ENCODE measurements around the gene LIPJ. TPM values are rescaled to one million over a fixed set of nuclear protein-coding genes. Genes with fewer than 3 reads are reported as not detected.

Gene LIPJ
- total RNA-seq, 1 experiment from 2014 or later = 0.09 TPM

- ChIA-PET CTCF (no interaction called here), POLR2A (no interaction called here)
- DNase-seq (ENCODE audit: low spot score) (no peak), ATAC-seq (no peak)
- no peak overlapping the region for H3K27ac Mint-ChIP-seq
- no peak overlapping the region for H3K4me3 Mint-ChIP-seq
- H3K9me3 Mint-ChIP-seq = no peaks in the 10 kb centered on the region
- H3K27me3 Mint-ChIP-seq (ENCODE audit: low read depth) = no peaks in the 10 kb centered on the region
- peaks cover 5% of the 10 kb centered on the region for H3K4me1 Mint-ChIP-seq
- TF ChIP-seq CREM (CRISPR knock-in tag; IDR thresholded peaks at IDR 0.05) = no peak
- no peak for TF ChIP-seq NFE2L1 (CRISPR knock-in tag; IDR thresholded peaks at IDR 0.05)
- TF ChIP-seq ZBTB43 (CRISPR knock-in tag; IDR thresholded peaks at IDR 0.05) = no peak
- no peak for TF ChIP-seq SMAD4 (CRISPR knock-in tag; IDR thresholded peaks at IDR 0.05)
- no peak for TF ChIP-seq E2F1 (CRISPR knock-in tag; IDR thresholded peaks at IDR 0.05)
- no peak for TF ChIP-seq ERG (CRISPR knock-in tag; IDR thresholded peaks at IDR 0.05)
- TF ChIP-seq CBFB (CRISPR knock-in tag; IDR thresholded peaks at IDR 0.05; ENCODE audit: low read depth) = no peak
- TF ChIP-seq ZNF671 (CRISPR knock-in tag; IDR thresholded peaks at IDR 0.05) = no peak
- no peak for TF ChIP-seq CTCF (IDR thresholded peaks at IDR 0.05)
- no peak for TF ChIP-seq AFF4 (CRISPR knock-in tag; IDR thresholded peaks at IDR 0.05; ENCODE audit: borderline replicate concordance)
- no peak for TF ChIP-seq NR3C1 (CRISPR knock-in tag; conservative IDR thresholded peaks at IDR 0.05; ENCODE audit: low read depth)
- no peak for TF ChIP-seq JAZF1 (CRISPR knock-in tag; IDR thresholded peaks at IDR 0.05)
- no peak for TF ChIP-seq PREB (CRISPR knock-in tag; IDR thresholded peaks at IDR 0.05; ENCODE audit: borderline replicate concordance)
- no peak for TF ChIP-seq SOX15 (CRISPR knock-in tag; IDR thresholded peaks at IDR 0.05)
- TF ChIP-seq USF1 (CRISPR knock-in tag; IDR thresholded peaks at IDR 0.05) = no peak
- no peak for TF ChIP-seq ESRRA (CRISPR knock-in tag; IDR thresholded peaks at IDR 0.05; ENCODE audit: borderline replicate concordance)
- no peak for TF ChIP-seq NR1H2 (CRISPR knock-in tag; IDR thresholded peaks at IDR 0.05)
- no peaks in the 10 kb centered on the region for H3K36me3 Mint-ChIP-seq
These were observed 41.2 kb upstream of the LIPJ start for GRCh38 chr10:88545359-88545758.
